LNCAP (cell line): ENCODE measurements around the gene SMOC2.

ENCODE experiments used
- TF ChIP-seq, protein P1 (sequence below): fragments of 450-650 bp; IDR thresholded peaks from 2 replicates; pipeline ENCODE4 v1.5.1; 2017; ENCODE audit warnings: mild to moderate bottlenecking

SMOC2 gene

DNA sequence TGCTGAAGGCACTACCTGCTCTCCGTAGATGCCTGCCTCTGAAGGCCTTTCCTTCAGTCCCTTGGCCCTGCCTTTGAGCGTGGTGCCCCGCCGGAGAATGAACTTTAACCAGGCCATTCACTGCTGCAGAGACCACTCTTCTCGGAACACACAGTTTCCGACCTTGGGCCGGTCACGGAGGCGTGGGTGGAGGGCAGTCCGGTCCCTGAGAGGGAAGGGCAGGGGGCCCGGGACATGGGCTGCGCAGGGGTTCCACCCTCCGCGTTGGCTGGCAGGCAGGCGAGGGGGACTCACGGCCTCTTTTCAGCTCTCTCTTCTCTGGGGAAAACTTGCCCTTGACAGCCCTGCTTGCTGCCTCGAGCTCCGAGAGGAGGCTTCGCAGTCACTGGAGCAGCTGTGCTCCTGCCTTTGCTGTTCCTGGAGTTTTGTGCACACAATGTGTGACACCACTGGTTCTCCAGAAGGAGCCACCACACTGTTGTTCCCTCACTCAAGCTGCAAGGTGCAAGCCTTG, 187.8 kb downstream of the SMOC2 start:
- TF ChIP-seq, protein P1, sequence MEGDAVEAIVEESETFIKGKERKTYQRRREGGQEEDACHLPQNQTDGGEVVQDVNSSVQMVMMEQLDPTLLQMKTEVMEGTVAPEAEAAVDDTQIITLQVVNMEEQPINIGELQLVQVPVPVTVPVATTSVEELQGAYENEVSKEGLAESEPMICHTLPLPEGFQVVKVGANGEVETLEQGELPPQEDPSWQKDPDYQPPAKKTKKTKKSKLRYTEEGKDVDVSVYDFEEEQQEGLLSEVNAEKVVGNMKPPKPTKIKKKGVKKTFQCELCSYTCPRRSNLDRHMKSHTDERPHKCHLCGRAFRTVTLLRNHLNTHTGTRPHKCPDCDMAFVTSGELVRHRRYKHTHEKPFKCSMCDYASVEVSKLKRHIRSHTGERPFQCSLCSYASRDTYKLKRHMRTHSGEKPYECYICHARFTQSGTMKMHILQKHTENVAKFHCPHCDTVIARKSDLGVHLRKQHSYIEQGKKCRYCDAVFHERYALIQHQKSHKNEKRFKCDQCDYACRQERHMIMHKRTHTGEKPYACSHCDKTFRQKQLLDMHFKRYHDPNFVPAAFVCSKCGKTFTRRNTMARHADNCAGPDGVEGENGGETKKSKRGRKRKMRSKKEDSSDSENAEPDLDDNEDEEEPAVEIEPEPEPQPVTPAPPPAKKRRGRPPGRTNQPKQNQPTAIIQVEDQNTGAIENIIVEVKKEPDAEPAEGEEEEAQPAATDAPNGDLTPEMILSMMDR = no peak

DNA sequence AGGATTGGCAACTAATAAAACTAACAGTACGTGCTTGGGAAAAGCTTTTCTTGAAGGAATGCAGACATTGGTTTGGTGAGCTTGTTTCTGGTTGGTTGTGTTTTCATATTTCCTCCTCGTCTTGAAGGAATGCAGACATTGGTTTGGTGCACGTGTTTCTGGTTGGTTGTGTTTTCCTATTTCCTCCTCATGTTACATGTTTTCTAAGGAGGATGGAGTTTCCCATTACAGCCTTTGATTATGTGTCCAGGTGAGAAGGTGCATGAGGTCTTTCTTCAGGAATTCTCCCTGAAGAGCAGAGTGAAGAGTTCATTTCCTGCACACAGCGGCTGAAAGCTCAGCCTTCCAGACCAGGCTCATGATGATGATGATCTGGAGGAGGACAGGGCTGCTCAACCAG, 190.6 kb downstream of the SMOC2 start:
- TF ChIP-seq, protein P1 = no peak

DNA sequence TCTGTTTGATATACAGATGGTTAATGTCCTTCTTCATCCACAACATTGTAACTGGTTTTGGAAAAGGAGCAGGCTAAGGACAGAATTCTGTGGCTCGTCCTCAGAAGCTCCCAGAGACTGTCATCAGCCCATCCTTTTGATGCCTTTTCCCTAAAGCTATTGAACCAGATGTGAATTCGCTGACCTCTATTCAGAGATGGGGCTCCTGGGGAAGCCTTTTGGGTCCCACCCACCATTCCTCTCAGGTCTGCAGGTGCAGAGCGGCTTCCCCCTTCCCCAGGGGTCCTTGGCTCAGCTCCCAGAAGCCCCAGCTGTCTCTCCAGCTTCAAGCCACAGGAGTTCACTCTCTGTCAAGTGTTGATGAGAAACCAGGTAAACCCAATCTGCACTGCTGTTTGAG, 191.7 kb downstream of the SMOC2 start:
- TF ChIP-seq, protein P1 = no peak

DNA sequence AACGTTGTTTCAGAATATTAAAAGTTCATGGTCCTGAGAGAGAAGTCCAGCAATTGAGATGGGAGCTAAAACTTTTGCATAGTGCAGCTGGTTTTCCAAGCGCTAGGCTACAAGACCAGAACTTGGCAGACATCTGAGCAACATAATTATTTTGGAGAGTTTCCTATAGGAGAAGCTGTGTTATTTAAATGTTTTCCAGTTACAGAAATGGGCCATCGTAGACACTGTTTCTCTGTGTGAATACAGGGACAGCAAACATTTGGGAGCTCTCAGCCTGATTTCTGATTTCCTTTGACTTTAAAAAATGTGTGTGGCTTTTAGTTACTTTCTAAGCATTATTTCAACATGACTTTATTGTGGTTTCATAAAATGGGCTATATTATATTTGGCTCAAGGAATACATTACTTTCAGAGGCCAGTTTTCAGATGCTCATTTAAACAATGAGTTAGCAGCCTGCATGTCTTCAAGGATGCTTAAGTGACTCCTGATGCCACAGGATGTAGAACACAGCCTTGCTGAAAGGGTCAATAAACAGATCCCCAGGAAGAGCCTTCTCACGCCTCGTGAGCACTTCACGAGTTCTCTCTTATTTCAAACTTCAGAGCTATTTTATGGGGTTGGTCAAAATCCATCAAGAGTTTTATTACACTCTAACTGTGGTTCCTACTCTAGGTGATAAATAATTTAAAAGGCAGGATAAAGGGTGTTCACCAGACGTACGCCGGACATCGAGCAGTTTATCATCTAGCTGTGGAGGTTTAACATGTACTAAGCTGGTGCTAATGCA, 193.8 kb downstream of the SMOC2 start:
- TF ChIP-seq, protein P1 = no peak

DNA sequence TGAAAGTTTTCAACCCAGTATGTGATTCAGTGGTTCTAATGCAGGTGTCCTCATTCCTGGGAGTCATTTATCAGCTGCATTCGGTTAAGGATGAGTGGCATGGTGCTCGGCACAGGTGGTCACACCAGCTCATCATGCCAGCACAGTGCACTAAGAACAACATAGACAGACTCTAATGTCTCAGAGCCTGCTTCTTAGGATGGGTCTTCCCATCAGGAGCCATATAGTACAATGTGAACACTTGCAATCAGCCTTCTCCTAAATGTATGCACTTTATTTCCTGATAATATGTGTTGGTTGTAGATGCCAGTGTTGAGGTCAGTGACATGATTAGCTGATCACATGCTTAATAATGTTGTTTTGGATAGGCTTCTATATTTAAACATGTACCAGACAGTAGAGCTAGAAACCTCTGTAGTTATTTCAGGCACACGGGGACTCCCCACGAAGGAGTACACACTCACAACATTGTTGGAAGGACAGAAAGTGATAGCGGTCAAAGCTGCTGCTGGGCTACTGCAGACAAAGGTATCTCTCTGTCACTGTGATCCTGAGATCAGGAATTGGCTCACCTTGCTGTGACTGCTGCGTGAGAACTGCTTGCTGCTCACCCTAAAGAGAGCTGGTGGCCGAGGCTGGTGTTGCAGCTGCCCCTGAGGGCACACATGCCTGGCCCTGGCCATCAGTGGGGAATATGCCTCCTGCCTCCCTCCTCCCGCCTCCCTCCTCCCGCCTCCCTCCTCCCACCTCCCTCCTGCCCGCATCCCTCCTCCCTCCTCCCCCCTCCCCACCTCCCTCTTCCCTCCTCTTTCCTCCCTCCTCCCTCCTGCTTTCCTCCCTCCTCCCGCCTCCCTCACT, 195.4 kb downstream of the SMOC2 start:
- TF ChIP-seq, protein P1 = no peak

DNA sequence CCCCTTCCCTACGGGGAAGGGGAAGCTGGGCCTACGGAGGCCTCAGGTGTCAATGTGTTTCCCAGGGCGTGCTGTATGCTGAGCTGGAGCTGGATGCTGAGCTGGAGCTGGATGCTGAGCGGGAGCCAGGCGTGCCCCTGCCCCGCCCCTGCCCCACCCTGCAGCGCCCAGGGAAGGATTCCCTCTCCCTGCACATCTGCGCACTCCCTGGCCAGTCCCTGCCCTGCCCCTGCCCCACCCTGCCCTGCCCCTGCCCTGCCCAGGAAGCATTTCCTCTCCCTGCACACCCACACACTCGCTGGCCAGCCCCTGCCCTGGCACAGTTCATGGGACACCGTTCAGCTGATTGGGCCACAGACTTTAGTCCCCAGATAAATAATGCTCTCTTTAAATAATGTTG, 196.8 kb downstream of the SMOC2 start:
- TF ChIP-seq, protein P1 = no peak

DNA sequence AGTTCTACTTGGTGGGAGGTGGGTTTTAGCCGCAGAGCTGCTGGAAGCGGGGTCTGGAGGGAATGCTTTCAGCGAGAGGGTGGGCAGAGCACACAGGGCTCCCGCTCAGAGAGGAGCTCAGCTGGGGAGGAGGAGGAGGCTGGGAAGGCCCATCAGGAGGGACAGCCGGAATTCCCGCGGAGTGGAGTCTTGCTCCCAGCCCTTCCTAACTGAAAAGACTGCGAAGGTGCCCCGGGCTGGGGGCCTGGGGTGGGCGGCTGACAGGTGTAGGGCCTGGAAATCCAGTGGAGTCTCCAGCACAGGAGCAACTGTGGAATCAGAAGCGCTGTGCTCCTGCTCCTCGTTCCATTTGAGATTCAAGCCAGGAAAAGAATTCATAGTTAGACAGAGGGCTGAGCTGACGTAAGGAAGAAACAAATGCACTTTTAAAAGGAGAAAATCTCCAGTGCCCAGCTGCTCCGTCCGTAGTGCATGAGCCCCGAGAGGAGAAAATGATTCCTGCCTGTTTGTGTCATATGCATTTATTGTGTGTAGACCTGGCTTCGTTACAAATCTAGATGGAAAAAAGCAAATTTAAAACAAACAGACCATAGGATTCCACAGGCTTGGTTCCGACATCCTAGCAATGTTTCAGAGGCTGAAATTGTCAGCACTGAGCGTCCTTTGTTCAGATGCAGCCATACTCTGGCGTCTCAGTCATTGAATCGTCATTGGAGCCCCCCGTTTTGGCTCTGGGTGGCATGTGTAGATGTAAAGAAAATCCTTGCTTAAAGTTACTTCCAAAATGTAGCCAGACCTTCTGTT, 197.7 kb downstream of the SMOC2 start:
- TF ChIP-seq, protein P1 = no peak
